Muscle of back (tissue), 11 donors: ENCODE data around the gene CCDC136. TPM values are rescaled to one million over a fixed set of nuclear protein-coding genes. Genes with fewer than 3 reads are reported as not detected.

Experiments
- DNase-seq, 3 donors: peaks; one replicate each; pipeline versions ENCODE4 v3.0.0 to v3.0.0-alpha.2; 2013
- polyA plus RNA-seq, 10 donors: library from polyadenylated mRNA; unstranded; fragments of 120-200 nt; gene quantifications; one replicate each; pipeline ENCODE4 v1.2.1, GENCODE V29; 2013; ENCODE audit not compliant: insufficient read length in 10 of 10

The CCDC136 gene
- polyA plus RNA-seq, 10 donors: 12.6 to 30.1 (median 19.4) TPM

DNA sequence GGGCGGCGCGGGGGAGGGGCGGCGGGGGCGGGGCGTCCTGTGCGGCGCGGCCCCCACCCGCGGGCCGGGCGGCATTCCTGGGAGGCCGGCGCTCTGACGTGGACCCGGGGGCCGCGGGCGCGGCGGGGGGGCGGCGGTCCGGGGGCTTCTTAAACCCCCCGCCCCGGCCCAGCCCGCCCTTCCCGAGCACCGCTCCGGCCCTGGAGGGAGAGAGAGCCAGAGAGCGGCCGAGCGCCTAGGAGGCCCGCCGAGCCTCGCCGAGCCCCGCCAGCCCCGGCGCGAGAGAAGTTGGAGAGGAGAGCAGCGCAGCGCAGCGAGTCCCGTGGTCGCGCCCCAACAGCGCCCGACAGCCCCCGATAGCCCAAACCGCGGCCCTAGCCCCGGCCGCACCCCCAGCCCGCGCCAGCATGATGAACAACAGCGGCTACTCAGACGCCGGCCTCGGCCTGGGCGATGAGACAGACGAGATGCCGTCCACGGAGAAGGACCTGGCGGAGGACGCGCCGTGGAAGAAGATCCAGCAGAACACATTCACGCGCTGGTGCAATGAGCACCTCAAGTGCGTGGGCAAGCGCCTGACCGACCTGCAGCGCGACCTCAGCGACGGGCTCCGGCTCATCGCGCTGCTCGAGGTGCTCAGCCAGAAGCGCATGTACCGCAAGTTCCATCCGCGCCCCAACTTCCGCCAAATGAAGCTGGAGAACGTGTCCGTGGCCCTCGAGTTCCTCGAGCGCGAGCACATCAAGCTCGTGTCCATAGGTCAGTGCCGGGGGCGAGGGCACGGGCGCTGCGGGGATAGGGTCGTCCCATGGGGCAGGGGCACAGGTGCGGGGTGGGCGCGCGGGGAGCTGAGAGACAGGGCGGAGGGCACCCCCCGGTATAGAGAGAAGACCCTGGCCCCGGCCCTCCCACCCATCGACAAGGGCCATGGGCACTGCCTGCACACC is 38.7 kb downstream of the CCDC136 start, which contains the start of gene FLNC:
FLNC (plus strand) TSS at position 176 of the 947 bp plus-strand sequence; CDS start at position 408, 232 bp downstream.
- peak; percentile 74 to 92 (median 81) for DNase-seq

DNA sequence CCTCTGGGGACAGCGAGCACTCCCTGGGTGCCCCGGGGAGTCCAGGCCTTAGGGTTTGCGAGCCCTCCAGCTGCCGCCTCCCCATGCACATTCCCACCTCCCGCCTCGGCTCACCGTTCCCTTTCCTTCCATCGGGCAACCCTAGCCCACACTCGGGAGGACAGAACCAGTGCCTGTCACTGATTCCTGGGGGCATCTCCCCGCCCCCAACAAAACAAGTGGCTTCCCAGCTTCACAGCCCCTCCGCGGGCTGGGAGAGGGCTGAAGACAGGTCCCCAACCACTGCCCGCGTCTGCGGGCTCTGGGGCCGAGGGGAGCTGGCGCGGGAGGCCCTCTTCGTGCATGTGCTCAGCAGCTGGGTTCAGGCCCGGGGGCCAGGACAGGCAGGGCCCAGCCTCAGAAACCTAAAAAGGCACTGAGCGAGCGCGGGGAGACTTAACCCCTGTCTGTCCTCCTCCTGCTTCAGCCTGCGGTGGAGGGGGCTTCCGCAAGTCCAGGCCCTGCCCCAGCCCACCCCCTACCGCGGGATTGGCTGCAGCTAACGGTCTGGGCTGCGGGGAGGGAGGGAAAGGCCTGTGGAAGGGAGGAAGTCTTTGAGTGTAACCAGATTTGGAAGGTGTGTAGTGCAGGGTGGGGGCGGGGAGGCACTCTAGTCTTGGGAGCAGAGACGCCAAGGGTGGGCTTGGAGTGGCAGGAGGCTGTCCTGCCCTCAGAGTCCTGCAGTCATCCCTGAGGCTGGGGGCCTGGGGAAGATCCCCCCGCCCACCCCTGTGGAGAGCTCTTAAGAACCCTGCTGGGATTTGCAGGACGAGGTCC is 39.6 kb downstream of the CCDC136 start:
- DNase-seq: peak; percentile 88 to 95 (median 88)

GRCh38 chr7:128831994-128832879 is 40.5 kb downstream of the CCDC136 start:
- DNase-seq: peak; percentile 77 to 96 (median 91)

- DNase-seq: no peak
Observed at GRCh38 chr7:128832880-128833147, 41.0 kb downstream of the CCDC136 start.

GRCh38 chr7:128833148-128833945 is 41.6 kb downstream of the CCDC136 start:
- DNase-seq: peak; percentile 93 to 98 (median 95)

- DNase-seq: peak in 1 of 3 donors; percentile 69
Observed at GRCh38 chr7:128833946-128834325, 42.2 kb downstream of the CCDC136 start.

DNA sequence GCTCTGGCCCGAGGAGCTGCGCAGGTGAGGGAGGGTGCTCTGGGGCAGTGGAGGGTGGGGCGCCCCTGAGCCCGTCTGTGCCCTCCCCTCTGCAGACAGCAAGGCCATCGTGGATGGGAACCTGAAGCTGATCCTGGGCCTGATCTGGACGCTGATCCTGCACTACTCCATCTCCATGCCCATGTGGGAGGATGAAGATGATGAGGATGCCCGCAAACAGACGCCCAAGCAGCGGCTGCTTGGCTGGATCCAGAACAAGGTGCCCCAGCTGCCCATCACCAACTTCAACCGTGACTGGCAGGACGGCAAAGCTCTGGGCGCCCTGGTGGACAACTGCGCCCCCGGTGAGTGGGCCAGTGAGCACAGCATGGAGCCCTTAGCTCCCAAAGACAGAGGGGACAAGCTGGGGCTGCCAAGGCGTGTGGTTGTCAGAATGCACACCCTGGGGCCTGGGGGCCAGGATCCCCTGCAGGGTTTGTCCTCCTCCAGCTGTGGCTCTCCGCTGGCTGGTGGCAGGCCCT is 43.5 kb downstream of the CCDC136 start:
- no peak for DNase-seq

DNA sequence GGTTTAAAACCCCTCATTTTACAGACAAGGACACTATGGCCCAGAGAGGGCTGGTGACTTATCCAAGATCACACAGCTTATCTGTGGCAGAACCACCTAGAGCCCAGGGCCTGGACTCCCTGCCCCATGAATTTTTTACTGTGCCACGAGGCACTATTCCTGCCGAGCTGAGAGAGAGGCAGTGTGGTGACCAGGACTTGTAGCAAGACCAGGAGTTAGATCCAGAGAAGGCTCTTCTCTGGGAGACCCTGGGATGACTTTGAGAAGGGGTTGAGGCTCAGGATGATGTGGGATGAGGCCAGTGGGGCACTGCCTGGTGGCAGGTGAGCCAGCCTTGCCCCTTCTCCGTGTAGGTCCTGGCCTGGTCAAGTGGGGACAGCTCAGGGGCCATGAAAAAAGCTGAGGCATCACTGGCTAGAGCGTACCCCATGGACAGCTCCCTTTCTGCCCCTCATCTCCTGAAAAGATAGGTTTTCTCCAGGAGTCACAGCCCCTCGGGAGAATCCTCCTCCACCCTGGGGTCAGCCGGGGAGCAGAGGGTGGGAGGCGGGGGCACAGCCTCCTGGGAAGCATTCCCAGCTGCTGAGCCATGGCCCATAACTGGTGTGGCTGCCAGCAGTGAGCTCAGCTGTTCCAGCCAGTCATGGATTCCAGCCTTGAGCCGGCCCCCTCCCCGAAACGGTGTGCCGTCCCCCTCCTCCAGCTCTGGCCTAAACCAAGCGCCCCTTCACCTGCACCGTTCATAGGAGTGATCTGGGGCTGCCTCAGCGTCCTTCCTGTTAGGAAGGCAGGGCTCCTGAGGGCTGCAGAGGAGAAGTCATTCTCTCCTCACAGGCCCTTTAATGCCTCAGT is 44.2 kb downstream of the CCDC136 start:
- DNase-seq: peak; percentile 66 to 78 (median 74)

DNA sequence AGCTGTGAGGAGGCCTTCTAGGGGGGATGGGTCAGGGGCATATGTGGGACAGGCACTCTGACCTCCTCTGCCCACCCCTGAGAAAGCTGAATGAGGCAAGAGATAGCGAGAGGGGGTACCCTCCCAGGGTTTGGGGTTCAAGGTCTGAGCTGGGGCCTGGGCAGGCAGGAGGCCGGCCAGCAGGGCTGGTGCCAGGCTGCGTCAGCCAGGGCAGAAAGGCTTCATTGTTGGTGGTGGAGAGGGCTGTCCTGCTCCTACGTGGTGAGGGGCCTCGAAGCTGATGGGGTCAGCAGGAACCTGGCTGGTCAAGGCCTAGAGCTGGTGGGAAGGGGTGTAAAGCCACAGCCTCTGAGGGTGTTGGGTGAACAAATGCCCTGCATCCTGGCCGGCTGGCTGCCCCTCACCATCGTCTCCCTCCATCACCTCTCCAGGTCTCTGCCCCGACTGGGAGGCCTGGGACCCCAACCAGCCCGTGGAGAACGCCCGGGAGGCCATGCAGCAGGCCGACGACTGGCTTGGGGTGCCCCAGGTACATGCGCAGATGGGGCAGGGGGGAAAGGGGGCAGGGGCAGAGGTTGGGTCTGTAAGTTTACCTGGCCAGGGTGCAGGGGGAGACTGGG is 45.1 kb downstream of the CCDC136 start:
- DNase-seq: no peak

- no peak for DNase-seq
Observed at GRCh38 chr7:128837521-128837921, 45.8 kb downstream of the CCDC136 start.

- DNase-seq: no peak
Observed at GRCh38 chr7:128838109-128838779, 46.5 kb downstream of the CCDC136 start.

DNA sequence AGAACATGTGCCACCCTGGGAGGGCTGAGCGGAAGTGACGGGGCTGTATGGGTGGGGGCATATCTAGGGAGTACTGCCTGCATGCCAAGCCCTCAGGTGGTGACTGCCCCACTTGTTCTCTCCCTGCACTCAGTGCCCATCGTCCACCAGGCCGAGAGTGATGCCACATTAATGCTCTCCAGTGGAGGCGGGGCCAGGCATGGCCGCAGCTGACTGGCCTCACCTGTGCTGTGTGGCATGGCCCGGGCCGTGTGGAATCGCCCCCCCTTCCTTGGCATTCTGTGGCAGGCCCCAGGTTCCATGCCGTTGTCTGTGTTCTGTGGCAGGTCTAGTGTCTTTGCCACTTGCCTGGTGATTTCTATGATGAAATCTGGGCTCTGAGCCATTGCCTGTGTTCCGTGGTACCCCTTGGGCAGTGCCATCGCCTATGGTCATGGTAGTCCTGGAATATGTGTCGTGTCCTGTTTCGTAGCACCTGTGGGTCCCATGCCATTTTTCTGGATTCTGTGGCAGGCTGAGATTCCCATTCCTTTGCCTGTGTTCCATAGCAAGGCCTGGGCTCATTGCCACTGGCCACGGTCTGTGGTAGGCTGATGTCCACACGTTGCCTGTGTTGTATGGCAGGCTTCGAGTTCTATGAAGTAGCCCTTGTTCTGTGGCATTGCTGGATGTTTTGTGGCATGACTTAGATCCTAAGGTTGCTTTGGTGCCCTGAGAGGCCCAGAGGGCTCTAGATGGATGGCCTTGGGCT is 47.4 kb downstream of the CCDC136 start:
- DNase-seq: no peak

DNA sequence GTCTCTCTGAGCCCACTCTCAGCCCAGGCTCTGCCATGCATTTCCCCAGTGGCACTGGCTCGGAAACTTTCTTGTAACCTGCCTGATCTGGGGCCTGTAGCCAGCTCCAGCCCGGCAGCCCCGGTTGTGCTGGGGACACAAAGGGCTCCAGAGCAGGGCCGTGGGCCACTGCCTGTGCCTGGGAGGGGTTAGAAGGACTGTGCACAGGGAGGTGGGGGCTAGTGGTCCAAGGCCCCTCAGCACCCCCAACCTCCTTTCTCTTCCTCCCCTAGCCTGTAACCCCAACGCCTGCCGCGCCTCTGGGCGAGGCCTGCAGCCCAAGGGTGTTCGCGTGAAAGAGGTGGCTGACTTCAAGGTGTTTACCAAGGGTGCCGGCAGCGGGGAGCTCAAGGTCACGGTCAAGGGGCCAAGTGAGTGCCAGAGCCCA is 48.0 kb downstream of the CCDC136 start:
- DNase-seq: no peak

DNA sequence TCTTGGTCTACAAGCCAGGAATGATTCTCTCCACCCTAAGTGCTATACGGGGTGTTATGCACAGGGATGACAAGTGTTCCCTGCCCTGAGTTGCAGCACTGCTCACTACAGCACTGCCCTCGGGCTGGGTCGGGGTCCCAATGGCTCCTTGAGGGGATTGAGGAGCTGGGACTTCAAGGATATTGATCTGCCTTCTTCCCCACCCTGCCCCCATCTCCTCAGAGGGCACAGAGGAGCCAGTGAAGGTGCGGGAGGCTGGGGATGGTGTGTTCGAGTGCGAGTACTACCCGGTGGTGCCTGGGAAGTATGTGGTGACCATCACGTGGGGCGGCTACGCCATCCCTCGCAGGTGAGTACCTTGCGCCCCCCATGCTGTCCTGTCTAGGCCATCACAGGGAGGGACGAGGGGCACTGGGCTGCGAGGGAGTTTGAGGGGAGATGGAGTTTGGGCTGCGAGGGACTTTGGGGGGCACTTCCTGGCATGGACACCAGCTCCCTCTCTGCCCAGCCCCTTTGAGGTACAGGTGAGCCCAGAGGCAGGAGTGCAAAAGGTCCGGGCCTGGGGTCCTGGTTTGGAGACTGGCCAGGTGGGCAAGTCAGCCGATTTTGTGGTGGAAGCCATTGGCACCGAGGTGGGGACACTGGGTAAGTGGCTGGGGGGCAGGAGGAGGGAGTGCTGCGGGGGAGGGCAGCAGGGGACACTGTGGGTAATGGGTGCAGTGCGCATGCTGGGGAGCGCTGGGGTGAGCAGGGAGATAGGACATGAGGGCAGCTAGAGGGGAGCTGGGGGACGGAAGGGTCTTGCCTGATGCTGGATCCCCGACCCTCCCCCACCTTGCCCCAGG is 48.8 kb downstream of the CCDC136 start:
- DNase-seq: no peak

DNA sequence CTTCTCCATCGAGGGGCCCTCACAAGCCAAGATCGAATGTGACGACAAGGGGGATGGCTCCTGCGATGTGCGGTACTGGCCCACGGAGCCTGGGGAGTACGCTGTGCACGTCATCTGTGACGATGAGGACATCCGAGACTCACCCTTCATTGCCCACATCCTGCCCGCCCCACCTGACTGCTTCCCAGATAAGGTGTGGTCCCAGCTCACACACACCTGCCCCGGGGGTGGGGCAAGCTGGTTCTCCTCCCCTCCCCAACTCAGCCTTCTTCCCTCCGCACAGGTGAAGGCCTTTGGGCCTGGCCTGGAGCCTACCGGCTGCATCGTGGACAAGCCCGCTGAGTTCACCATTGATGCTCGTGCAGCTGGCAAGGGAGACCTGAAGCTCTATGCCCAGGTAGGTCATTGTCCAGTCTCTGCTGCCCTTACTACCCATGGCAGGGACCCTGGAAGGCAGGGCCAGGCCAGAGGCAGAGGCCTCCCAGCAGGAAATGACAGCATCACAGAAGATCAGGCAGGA is 49.5 kb downstream of the CCDC136 start:
- no peak for DNase-seq

DNA sequence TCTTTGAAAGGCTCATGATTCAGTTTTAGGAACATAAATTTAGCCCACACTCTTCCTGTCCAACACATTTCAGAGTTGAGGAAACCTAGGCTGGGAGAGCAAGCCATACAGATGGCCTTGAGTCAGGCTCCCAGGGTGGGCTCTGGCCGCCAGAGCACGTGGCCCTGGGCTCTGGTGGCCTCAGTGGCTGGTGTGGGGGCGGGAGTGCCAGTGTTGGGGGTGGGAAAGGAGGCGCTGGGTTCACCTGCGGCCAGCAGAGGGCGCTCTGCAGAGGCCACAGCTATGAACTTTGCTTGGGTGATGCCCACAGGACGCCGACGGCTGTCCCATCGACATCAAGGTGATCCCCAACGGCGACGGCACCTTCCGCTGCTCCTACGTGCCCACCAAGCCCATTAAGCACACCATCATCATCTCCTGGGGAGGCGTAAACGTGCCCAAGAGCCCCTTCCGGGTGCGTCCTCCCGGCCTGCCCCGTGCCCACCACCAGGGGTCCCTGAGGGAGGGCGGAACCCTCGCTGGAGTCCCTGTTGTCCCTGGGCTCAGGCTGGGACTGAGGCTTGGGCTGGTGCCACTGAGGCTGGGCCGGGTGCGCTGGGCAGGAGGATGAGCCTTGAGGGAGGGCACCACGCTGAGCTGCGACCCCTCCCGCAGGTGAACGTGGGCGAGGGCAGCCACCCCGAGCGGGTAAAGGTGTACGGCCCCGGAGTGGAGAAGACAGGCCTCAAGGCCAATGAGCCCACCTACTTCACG is 50.3 kb downstream of the CCDC136 start:
- peak in 1 of 3 donors; percentile 59 for DNase-seq
